Activated gamma-delta T cell (primary cell): ENCODE measurements around the gene RABEP2.
"Not testable (repeated sequence)": the region's sequence is repeated elsewhere in the genome, so short reads cannot be mapped to it uniquely, and the experiment has no call there.

Experiments used
- DNase-seq: peaks from one replicate; lab custom pipeline; 2025; lab: John Stamatoyannopoulos, UW
- total RNA-seq, 2 donors: gene quantifications; one replicate each; lab custom pipeline; 2026; lab: John Stamatoyannopoulos, UW

Gene RABEP2, protein sequence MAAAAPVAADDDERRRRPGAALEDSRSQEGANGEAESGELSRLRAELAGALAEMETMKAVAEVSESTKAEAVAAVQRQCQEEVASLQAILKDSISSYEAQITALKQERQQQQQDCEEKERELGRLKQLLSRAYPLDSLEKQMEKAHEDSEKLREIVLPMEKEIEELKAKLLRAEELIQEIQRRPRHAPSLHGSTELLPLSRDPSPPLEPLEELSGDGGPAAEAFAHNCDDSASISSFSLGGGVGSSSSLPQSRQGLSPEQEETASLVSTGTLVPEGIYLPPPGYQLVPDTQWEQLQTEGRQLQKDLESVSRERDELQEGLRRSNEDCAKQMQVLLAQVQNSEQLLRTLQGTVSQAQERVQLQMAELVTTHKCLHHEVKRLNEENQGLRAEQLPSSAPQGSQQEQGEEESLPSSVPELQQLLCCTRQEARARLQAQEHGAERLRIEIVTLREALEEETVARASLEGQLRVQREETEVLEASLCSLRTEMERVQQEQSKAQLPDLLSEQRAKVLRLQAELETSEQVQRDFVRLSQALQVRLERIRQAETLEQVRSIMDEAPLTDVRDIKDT
- 45.8 to 53.9 reads per million in 2 donors for total RNA-seq

DNA sequence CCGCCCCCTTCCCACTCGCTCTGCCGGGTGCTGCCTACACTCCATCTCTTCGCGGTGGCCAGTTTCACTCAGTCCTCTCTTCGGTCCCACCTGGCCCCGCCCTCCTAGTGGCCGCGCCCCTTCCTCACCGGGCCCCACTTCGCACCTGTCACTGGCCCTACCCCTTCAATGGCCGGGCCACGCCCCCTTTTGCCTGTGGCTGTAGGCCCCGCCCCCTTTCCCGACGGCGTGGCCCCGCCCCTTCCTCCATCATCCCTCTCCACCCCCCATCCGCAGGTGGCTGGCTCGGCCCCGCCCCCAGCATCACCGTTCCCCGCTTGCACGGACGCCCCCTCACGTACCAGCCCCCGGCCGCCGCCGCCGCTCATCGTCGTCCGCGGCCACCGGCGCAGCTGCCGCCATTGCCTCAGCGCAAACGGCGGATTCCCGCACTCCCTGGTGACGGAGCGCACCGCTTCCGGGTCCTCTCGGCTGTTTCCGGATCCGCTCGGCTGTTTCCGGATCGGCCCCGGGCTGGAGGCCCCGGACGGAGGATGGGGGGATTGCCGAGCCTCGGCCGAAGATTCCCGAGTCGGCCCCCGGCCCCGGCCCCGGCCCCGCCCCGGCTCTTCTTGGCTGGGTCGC, at the start of gene RABEP2:
RABEP2 (minus strand) TSS at position 477 of the 624 bp plus-strand sequence; CDS start at position 402, 75 bp downstream.
- peak; percentile 86 for DNase-seq

DNA sequence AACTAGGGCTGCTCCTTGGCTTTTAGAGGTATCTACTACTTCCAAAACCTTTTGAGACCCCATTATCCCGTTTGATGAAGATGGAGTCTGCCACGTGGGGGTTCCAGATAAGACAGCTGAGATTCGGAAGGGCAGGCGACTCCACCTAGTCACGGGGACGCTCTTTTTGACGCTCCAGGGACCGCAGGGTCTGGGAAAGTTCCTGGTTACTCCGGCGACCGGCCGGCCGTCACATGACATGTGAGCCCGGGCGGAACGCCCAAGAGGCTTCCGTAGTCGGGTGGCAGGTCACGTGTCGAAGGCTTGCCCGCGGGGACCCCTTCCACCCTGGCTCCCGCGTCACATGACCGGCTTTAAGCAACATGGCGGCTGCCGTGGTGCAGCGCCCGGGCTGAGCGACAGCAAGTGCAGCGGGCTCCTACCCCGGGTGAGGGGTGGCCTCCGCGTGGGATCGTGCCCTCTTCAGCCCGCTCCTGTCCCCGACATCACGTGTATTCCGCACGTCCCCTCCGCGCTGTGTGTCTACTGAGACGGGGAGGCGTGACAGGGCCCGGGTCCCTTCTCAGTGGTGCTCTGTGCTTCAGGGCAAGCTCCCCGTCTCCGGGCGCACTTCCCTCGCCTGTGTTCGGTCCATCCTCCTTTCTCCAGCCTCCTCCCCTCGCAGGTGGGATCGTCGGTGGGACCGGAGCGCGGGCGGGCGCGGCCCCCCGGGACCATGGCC, 49.6 kb upstream of the RABEP2 start, which contains the start of gene SPNS1:
SPNS1 (plus strand) TSS at position 342 of the 721 bp plus-strand sequence; CDS start at position 716, 374 bp downstream.
- peak; percentile 81 for DNase-seq

DNA sequence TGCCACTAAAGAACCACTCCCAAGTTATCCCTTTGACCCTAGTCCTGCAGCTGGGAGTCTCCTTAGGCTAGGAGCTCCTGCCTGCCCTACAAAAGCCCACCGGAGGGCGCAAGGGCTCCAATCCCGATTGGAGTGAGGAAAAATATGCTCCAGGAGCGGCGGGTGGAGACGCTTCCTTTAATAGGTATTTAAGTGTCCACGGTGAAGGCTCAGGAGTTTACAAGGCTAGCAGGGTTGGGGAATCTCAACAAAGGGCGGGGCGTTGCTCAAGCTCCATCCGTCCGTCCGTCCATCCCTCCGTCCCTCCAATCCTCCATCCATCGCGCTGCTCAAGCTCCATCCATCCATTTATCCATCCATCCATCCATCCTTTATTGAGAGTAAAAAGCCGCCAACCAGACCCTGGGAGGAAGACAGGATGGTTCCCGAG, 49.0 kb upstream of the RABEP2 start:
- DNase-seq, result no peak

DNA sequence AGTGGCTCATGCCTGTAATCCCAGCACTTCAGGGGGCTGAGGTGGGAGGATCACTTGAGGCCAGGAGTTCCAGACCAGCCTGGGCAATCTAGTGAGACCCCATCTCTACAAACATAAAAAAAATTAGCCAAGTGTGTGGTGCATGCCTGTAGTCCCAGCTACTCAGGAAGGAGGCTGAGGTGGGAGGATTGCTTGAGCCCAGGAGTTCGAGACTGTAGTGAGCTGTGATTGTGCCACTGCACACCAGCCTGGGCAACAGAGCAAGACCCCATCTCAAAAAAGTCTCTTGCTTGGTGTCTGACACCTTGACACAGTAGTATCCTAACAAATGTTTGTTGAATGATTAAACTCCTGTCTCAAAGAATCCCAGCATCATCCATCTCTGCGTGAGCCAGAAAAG, 44.7 kb upstream of the RABEP2 start:
- DNase-seq, result not testable (repeated sequence)

DNA sequence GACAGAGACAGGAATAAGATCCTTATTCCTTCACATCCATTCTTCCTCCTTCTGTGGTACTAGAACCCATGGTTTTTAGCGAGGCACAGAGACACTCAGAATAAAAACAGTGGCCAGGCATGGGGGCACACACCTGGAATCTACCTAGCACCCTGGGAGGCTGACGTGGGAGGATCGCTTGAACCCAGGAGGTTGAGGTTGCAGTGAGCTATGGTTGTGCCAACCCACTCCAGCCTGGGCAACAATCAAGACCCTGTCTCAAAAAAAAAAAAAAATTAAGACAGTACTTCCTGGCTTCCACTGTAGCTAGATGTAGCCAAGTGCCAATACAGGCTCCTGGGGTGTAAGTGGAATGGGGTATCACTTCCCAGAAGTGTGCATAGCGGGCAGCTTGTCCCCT, 42.1 kb upstream of the RABEP2 start:
- DNase-seq, result no peak

DNA sequence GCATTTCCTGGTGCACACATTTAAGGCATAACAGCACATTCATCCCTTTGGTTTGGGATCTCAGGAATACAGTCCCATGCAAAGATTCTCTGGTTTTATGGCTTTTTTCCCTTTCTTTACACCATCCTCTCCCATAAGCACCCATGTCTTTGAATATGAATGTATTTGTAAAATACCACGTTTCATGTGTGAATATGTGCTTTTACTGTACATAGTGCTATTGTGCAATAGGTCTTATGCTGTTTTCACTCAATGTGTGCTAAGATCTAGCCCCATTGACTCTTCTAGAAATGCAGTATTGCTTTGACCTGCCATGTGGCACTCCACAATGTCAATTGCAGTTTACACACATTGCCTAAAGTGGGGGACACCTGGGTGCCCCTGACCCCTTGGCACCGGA, 39.5 kb upstream of the RABEP2 start:
- DNase-seq, result no peak

DNA sequence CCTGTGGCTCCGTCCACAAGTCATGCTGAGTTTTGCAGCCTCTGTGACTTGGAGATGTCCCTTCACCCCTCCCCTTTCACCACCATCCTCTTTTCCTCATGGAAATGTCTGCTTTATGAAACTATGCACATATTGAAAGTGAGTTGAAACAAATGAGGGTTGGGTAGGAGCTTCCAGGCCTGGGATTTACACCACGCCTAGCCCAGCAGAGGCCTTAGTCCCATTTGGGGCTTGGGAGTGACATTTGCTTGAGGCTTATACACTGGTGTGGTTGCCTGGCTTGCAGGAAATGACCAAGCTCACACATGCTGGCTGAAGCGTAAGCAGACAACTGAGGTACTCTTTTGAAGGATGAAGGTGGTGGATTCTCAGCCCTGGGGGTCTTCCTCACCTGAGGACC, 39.0 kb upstream of the RABEP2 start:
- no peak for DNase-seq

DNA sequence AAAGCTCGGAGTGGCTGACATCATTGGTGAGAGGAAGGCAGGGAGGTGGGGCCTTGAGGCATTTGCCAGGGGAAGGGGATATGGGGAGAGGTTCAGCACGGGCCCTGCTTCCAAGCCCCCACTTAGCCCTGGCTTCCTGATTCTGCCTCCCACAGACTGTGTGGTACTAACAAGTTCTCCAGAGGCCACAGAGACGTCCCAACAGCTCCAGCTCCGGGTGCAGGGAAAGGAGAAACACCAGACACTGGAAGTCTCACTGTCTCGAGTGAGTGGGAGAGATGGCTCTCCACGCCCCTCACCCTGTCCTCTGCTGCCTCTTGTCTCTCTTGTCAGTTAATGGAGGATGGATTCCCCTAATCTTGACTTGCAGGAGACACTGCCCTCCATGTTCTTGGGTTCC, 33.8 kb upstream of the RABEP2 start:
- no peak for DNase-seq

DNA sequence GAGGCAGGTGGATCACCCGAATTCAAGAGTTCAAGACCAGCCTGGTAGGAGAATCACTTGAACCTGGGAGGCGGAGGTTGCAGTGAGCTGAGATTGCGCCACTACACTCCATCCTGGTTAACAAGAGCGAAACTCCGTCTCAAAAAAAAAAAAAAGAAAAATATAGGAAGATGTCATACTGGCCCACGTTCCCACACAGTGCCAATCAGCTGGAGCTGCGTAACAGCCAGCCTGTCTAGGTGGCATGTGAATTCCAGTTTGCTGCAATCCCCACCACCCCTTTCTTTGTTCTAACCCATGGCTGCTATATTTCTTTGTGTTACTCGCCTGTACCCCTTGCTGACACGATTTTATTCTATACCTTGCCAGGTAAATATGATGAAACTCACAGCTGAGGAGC, 33.2 kb upstream of the RABEP2 start:
- no peak for DNase-seq

DNA sequence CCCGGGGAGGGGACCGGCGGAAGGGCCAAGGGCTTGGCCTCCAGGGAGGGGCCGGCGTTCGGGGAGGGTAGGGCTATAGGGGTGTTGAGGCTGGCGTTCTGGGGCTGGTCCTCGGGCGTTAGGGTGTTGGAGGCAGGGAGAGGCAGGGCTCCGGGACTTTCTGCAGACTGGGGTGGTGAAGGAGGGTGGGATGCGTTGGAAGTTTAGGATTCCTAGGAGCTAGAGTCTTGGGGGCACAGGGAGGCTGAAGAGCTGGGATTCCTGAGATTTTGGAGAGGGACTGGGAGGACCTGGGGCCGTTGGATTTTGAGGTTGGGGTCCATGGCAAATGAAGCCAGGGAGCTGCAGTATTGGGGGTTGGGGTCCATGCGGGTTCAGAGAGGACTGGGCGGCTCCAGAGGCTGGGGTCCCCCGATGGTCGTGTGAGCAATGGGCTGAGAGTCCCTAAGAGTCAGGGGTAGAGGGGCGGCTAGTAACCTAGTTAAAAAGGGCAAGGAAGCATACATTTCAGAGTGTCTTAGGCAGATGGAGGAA, 26.4 kb upstream of the RABEP2 start:
- no peak for DNase-seq

DNA sequence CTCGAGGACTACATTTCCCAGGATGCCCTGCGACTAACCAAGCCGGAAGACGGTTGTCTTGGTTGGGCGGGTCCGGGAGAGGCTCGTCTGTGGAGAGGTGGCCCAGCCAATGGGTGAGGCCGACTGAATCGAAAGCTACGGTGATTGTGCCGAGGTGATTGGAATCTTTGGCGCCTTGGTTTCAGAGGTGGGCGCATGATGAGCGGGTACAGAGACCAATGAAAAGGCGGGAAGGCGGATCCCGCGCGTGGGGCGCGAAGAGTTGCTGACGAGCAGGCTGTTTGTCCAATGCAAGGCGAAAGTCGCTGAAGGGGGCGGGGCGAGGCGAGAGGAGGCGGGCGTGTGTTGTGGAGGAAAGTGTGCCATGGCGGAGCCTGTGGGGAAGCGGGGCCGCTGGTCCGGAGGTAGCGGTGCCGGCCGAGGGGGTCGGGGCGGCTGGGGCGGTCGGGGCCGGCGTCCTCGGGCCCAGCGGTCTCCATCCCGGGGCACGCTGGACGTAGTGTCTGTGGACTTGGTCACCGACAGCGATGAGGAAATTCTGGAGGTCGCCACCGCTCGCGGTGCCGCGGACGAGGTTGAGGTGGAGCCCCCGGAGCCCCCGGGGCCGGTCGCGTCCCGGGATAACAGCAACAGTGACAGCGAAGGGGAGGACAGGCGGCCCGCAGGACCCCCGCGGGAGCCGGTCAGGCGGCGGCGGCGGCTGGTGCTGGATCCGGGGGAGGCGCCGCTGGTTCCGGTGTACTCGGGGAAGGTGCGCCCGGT, 25.8 kb upstream of the RABEP2 start, which contains the start of gene NFATC2IP:
NFATC2IP (plus strand) TSS at position 290 of the 762 bp plus-strand sequence; CDS start at position 365, 75 bp downstream.
- DNase-seq, result peak; percentile 94

DNA sequence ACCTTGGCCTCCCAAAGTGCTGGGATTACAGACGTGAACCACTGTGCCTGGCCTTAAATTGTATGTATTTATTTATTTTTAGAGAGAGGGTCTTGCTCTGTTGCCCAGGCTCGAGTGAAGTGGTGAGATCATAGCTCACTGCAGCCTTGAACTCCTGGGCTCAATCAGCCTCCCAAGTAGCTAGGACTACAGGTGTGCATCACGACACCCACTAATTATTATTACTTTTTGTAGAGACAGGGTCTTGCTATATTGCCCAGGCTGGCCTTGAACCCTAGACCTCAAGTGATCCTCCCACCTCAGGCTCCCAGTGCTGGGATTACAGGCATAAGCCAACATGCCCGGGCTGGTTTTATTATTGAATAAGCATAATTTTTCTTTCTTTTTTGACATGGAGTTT, 21.6 kb upstream of the RABEP2 start:
- DNase-seq, result no peak

DNA sequence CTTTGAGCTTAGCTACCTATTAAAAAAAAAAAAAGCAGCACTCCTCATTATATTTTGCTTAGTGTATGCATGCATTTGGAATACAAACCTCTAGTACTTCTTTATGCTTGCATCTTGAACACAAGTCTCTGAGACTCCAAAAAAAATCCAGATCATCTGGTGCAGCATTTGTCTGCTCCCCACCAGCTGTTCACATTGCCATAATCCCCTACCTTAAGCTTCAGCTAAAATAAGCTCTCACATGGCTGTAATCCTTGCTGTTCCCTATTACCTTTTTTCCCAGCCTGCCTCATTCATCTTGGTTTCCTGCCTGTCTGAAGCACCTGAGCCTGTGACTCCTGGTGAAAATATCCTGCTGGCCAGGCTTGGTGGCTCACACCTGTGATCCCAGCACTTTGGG, 18.2 kb upstream of the RABEP2 start:
- DNase-seq, result no peak

DNA sequence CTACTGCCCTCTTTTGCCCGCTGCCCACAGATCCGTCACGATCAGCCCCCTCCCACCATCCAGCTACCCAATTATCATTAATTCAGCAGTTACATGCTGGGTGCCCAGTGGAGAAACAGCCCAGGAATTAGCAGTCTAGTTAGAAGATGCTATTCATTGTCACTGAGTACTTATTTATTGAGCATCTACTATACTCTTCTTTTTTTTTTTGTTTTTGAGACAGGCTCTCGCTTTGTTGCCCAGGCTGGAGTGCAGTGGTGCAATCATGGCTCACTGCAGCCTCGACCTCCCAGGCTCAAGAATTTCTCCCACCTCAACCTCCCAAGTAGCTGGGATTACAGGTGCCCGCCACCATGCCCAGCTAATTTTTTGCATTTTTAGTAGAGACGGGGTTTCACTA, 14.8 kb upstream of the RABEP2 start:
- DNase-seq, result not testable (repeated sequence)

DNA sequence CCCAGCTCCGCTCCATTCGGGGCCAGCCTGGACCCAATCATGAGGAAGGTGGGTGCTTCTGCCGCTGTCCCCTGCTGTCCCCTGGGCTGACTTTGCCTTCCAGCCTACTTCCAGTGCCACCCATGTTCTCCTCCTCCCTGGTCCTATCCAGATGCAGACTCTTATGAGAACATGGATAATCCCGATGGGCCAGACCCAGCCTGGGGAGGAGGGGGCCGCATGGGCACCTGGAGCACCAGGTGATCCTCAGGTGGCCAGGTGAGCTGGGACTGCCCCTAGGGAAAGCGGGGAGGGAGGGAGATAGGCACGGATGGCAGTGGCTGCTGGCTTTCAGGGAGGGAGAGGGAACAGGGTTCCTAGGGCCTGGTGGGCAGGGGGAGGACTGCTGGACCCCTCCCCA, 13.7 kb upstream of the RABEP2 start:
- no peak for DNase-seq

DNA sequence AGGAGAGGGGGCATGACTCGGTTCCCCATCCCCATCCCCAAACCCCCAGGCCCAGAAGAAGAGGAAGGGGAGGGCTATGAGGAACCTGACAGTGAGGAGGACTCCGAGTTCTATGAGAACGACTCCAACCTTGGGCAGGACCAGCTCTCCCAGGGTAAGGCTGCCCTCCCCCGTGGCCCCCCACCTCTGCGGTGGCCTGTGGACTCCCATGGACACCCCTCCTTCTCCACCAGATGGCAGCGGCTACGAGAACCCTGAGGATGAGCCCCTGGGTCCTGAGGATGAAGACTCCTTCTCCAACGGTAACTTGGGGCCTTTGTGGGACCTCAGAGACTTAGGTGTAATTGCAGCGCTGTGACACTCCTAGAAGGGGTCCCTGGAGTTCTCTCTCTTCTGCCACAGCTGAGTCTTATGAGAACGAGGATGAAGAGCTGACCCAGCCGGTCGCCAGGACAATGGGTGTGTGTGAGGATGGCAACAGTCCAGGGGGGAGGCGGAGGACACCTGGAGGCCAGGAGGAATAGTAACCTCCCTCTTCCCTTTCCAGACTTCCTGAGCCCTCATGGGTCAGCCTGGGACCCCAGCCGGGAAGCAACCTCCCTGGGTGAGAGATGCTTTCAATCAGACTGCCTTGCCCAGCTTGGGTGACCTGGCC, 12.3 kb upstream of the RABEP2 start:
- no peak for DNase-seq

DNA sequence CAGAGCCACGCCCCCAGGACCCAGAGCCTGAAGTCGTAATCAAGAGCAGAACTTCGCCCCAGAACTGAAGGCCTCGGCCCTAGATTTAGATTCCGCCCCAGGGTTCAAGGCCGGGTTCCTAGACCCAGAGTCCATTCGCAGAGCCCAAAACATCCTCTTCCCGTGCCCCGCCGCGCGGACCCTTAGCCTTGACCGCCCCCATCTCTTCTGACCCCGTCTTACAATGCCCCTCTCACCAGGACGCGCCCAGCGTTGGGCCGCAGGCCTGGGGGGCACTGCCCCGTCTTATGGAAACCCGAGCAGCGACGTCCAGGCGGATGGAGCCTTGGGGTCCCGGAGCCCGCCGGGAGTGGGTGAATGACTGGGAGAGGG, 11.7 kb upstream of the RABEP2 start:
- DNase-seq, result no peak

DNA sequence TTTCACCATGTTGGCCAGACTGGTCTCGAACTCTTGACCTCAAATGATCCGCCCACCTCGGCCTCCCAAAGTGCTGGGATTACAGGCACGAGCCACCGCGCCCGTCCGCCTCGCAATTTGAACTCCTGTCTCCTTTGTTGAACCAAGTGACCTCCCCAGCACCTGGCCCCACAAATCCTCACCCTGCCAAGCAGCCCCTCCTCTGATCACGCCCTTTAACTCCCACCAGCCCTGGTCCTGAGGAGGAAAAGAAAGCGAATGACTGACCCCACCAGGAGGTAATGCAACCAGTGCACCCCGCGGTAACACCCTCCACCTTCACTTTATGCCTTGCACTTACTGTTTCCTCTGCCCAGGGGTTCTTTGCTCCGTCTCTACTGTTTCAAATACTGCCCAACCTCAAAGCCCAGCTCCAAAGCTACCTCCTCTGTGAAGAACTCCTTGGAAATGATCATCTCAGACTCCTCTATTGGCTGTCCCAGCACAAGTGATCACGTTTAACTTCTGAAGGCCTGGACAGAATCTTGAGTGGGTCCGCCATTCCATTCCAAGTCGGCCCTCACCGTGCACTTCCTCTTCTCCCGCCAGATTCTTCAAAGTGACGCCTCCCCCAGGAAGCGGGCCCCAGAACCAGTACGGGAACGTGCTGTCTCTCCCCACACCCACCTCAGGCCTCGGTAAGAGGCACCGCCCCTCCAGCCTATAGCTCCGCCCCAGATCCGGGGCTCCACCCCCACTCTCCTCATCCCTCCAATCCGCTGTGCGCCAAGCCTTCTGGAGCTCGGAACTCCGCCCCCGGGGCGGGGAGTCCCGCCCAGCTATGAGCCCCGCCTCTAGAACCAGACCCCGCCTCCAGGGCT, 11.1 kb upstream of the RABEP2 start:
- peak; percentile 50 for DNase-seq

DNA sequence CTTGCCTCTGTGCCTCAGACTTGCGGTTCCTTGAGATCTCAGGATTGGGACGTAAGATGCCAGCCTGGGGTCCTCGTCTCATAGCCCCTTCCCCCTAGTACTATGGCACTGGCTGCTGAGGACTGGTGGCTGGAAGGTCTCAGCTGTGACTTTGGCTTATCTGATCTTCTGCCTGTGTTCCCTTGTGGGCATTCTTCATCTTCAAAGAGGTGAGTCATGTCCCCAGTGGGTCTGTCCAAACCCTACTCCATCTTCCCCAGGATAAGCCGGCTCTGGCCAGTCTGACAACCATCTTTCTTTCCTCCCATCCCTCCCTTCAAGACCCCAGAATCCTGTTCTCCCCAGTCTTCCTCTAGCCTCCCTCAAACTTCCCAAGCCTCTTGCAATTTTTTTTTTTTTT, 10.3 kb upstream of the RABEP2 start:
- no peak for DNase-seq

DNA sequence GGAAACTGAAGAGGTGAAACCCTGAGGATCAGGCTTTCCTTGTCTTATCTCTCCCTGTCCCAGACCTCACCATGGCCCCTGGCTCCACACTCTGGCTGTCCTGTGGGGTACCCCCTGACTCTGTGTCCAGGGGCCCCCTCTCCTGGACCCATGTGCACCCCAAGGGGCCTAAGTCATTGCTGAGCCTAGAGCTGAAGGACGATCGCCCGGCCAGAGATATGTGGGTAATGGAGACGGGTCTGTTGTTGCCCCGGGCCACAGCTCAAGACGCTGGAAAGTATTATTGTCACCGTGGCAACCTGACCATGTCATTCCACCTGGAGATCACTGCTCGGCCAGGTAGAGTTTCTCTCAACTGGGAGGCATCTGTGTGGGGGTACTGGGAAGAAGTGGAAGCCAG, 8.1 kb upstream of the RABEP2 start:
- no peak for DNase-seq
